ENCODE data around the gene SYT1.

- TF ChIP-seq CTCF (IDR thresholded peaks at IDR 0.05; ENCODE audit: insufficient read depth, low read depth, low read length) = no peak
- no peak for TF ChIP-seq EZH2 (IDR thresholded peaks at IDR 0.05; ENCODE audit: insufficient read depth, low read length)
Observed at GRCh38 chr12:79426121-79426520, 561.5 kb downstream of the SYT1 start.

Data from astrocyte (in vitro differentiated cells and primary cell).